Activated CD4-positive, alpha-beta T cell treated with anti-CD3 and anti-CD28 coated beads, Interleukin-2, amount 10 ng/mL, durations not matched to agents 24 days and 14 days (primary cell): ENCODE results near the gene CEACAM18. TPM values are rescaled to one million over a fixed set of nuclear protein-coding genes. Genes with fewer than 3 reads are reported as not detected.
A peak's percentile ranks its signal among the peaks of the same experiment; 100 is the strongest.
"Not testable (repeated sequence)": the region's sequence is repeated elsewhere in the genome, so short reads cannot be mapped to it uniquely, and the experiment has no call there.

Experiments
- DNase-seq: peaks from one replicate; pipeline ENCODE4 v3.0.0; 2022
- H3K27ac Mint-ChIP-seq: one replicate; pipeline ENCODE4 v1.8.0; 2022; ENCODE audit warnings: mild to moderate bottlenecking, mixed read lengths
- H3K27me3 Mint-ChIP-seq: one replicate; pipeline ENCODE4 v1.8.0; 2022; ENCODE audit warnings: mixed read lengths
- H3K36me3 Mint-ChIP-seq: one replicate; pipeline ENCODE4 v1.8.0; 2022; ENCODE audit warnings: low read depth, mild to moderate bottlenecking, mixed read lengths
- H3K4me1 Mint-ChIP-seq: one replicate; pipeline ENCODE4 v1.8.0; 2021; ENCODE audit warnings: mixed read lengths
- H3K4me3 Mint-ChIP-seq: one replicate; pipeline ENCODE4 v1.8.0; 2022; ENCODE audit warnings: mild to moderate bottlenecking, moderate library complexity, mixed read lengths
- H3K9me3 Mint-ChIP-seq: one replicate; pipeline ENCODE4 v1.8.0; 2021; ENCODE audit warnings: mixed read lengths
- intact Hi-C: fragments of 100-400 bp; cut with micrococcal nuclease; formaldehyde crosslinking; loops from one replicate; pipeline ENCODE4 v1.15.1; 2023
- total RNA-seq: library from RNA; stranded (reverse); gene quantifications from 2 replicates; pipeline ENCODE4 v1.2.3, GENCODE V29; 2022

CEACAM18 gene
- total RNA-seq, result not detected in 2 replicates

DNA sequence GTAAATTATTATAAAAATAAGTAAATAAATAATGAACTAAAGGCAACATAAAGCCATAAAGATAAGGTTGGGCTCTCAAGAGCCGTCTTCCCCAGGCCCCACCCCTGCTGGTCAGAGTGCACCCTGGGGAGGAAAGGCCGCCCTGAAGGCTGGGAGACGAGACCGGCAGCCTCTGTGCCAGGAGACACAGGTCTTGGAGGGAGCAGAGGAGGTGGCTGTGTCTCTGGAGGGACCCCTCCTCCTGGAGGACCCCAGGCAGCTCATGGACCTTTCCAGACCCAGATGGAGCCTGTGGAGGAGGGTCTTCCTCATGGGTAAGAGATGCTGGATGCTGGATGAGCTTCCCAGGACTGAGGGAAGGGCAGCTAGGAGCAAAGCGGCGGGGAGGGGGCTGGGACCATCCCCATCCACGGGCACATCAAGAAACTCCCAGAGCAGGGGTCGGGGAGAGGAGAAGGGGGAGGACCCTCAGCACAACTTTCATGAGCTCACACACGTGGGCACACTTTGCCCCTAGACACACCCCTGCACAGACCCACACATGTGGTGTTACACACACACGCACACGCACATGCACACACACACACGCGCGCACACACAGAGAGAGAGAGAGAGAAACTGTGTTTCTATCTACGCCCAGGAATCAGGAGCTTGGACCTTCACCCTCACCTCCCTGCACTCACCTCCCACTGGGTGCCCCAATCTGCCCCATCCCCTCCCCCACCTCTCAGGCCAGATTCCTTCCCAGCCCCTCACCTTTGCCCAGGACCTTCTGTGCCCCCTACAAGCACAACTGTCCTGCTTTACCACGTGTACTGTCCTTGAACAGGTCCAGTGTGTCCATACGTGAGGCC is at the start of gene CEACAM18:
TSS of gene CEACAM18 (plus strand) at position 159 of the 854 bp plus-strand sequence.
- intact Hi-C loops, result loop anchor here (1.0 to 2.0 kb wide), 3 partner anchors 11 to 116 kb away; no protein-coding TSS in a partner anchor
- peaks cover 31% of the 10 kb centered on the region for H3K4me1 Mint-ChIP-seq
- H3K27me3 Mint-ChIP-seq, result peaks cover 4% of the 10 kb centered on the region
- H3K36me3 Mint-ChIP-seq, result no peaks in the 10 kb centered on the region
- peak within 1 kb of the TSS; percentile 13 for H3K4me3 Mint-ChIP-seq
- no peak for DNase-seq
- H3K9me3 Mint-ChIP-seq, result no peaks in the 10 kb centered on the region
- H3K27ac Mint-ChIP-seq, result peak within 1 kb of the TSS; percentile 74

DNA sequence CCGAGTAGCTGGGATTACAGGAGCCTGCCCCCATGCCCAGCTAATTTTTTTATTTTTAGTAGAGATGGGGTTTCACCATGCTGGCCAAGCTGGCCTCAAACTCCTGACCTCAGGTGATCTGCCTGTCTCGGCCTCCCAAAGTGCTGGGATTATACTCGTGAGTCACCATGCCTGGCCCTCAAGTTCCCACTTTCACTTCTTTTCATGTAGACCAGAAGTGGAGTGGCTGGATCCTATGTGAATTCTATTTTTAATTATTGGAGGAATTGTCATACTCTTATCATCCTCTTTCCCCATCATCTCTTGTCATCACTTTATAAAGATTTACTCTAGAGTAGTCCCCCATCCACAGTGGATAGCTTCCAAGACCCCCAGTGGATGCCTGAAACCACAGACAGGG is 48.1 kb upstream of the CEACAM18 start:
- Mint-ChIP-seq H3K4me1 (peaks cover 2% of the 10 kb centered on the region), H3K4me3 (no peak overlapping the region), H3K27me3 (peaks cover 10% of the 10 kb centered on the region), H3K9me3 (peaks cover 3% of the 10 kb centered on the region), H3K27ac (no peak overlapping the region), H3K36me3 (no peaks in the 10 kb centered on the region)
- intact Hi-C loops, result no loop called here
- DNase-seq, result no peak

DNA sequence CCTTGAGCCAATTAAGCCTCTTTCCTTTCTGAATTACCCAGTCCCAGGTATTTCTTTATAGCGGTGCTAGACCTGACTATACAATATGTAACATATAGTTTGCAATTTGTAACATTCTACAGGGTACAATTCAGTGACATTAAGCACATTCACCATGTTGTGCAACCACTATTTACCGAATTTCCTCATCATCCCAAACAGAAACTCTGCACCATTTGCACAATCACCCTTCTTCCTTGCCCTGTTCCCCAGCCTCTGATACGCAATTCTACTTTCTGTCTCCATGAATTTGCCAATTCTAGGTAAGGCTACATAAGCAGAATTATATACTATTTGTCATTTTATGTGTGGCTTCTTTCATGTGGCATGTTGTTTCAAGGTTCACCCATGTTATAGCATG is 47.2 kb upstream of the CEACAM18 start:
- no peaks in the 10 kb centered on the region for H3K36me3 Mint-ChIP-seq
- H3K27me3 Mint-ChIP-seq, result peaks cover 15% of the 10 kb centered on the region
- DNase-seq, result no peak
- intact Hi-C loops, result no loop called here
- H3K4me3 Mint-ChIP-seq, result no peak overlapping the region
- H3K4me1 Mint-ChIP-seq, result peaks cover 2% of the 10 kb centered on the region
- peaks cover 3% of the 10 kb centered on the region for H3K9me3 Mint-ChIP-seq
- no peak overlapping the region for H3K27ac Mint-ChIP-seq

DNA sequence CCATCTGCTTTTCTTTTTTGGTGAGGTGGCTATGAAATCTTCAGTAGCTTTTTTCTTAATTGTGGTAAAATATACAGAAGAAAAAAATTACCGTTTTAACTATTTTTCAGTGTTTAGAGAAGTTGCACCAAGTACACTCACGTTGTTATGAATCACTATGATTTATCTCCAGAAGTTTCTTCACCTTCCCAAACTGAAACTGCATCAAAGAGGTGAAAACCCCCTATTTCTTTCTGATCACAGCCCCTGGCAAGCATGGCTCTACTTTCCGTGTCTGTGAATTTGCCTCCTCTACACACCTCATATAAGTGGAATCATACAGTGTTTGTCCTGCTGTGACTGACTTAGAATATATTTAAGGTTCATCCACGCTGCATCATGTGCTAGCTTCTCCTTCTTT is 45.3 kb upstream of the CEACAM18 start:
- Mint-ChIP-seq H3K4me3 (no peak overlapping the region), H3K27me3 (peaks cover 24% of the 10 kb centered on the region), H3K27ac (no peak overlapping the region), H3K4me1 (peaks cover 5% of the 10 kb centered on the region), H3K9me3 (no peaks in the 10 kb centered on the region), H3K36me3 (no peaks in the 10 kb centered on the region)
- no peak for DNase-seq
- intact Hi-C loops, result no loop called here

DNA sequence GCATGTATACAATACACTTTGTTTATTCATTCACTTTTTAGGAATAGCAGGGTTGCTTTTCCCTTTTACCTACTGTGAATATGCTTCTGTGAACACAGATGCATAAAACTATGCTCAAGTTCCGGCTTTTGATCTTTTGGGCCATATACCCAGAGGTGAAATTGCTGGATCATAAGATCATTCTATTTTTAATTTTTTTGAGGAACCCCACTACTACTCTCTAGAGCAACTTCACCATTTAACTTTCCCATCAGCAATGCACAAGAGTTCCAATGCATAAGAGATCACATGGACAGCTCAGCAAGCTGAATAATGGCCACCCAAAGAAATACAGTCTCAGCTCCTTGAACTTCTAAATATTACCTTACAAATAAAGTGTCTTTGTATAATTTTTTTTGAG is 43.9 kb upstream of the CEACAM18 start:
- H3K36me3 Mint-ChIP-seq, result no peaks in the 10 kb centered on the region
- H3K4me3 Mint-ChIP-seq, result no peak overlapping the region
- H3K9me3 Mint-ChIP-seq, result no peaks in the 10 kb centered on the region
- H3K27ac Mint-ChIP-seq, result no peak overlapping the region
- peaks cover 15% of the 10 kb centered on the region for H3K4me1 Mint-ChIP-seq
- intact Hi-C loops, result no loop called here
- no peak for DNase-seq
- H3K27me3 Mint-ChIP-seq, result peaks cover 18% of the 10 kb centered on the region

DNA sequence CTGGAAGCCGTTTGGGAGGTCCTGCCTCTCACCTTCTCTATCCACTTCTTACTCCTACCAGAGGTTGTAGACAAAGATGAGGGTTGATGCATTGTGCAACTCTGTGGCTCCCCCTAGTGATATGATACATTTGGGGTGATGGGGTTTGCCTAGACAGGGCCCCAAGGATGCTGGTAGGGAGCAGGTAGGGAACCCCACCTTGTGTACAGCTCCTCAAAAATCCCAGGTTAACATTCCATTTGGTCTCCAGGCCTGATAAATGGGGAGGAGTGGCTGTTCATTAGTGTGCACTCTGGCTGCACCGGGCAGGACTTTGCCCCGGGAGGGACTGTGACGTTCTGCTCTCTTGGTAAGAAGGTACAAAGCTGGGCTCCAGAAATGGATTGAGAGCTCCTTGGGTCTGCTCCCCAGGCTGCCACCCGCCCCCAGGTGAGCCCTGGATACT is 39.3 kb upstream of the CEACAM18 start:
- H3K27ac Mint-ChIP-seq, result peak overlapping the region; percentile 55
- intact Hi-C loops, result no loop called here
- H3K4me3 Mint-ChIP-seq, result no peak overlapping the region
- H3K4me1 Mint-ChIP-seq, result peaks cover 47% of the 10 kb centered on the region
- peak; percentile 86 for DNase-seq
- peaks cover 6% of the 10 kb centered on the region for H3K36me3 Mint-ChIP-seq
- H3K27me3 Mint-ChIP-seq, result peaks cover 17% of the 10 kb centered on the region
- H3K9me3 Mint-ChIP-seq, result peaks cover 3% of the 10 kb centered on the region

DNA sequence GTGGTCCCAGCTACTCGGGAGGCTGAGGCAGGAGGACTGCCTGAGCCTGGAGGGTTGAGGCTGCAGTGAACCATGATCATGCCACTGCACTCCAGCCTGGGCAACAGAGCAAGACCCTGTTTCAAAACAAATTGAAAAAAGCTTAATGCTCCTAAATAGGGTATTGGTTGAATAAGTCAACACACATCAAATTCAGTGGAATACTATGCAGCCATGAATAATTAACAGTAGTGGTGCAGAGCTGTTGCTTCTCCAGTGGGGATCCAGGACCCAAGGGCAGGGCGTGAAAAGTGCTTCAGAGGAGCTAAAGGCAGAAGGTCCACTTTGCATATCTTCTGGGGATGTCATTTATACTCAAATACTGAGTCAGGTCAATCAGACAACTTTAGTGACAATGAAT is 38.3 kb upstream of the CEACAM18 start:
- DNase-seq, result no peak
- Mint-ChIP-seq H3K27ac (peak overlapping the region; percentile 94), H3K4me1 (peaks cover 49% of the 10 kb centered on the region)

DNA sequence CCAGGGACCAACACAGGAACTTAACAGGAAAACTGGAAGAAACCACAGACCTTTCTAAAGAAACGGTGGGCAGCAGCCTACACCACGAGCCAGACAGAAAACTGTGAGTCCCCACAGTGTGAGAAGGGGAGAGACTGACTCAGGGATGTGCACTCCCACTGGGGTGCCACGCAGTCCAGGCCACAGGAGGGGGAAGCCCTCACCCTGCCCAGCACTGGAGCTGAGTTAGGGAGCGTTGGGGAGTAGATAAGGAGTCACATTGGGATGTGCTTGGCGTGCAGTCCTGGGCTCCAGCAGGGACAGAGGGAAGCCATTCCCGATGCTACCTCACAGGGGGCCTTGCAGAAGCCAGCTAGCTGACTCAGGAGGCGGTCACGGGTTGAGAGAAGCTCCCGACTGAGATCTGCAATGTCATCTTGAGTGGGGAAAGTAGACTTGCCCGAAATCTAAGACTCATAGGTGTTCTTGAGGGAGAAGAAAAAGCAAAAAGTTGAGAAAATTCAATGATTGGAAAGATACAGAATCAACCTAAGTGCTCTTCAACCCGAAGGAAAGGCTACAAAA is 37.4 kb upstream of the CEACAM18 start:
- DNase-seq, result peak; percentile 75
- peak overlapping the region; percentile 94 for H3K27ac Mint-ChIP-seq
- H3K36me3 Mint-ChIP-seq, result peaks cover 6% of the 10 kb centered on the region
- peaks cover 10% of the 10 kb centered on the region for H3K9me3 Mint-ChIP-seq
- H3K4me3 Mint-ChIP-seq, result peak overlapping the region; percentile 80
- H3K4me1 Mint-ChIP-seq, result peaks cover 52% of the 10 kb centered on the region
- peaks cover 20% of the 10 kb centered on the region for H3K27me3 Mint-ChIP-seq
- intact Hi-C loops, result loop anchor here (1.0 to 2.0 kb wide), 9 partner anchors 7 to 153 kb away; partner anchors contain the start of genes CEACAM18 and NKG7

More for the DNA sequence above, 38.3 kb upstream of the CEACAM18 start:
- H3K4me3 Mint-ChIP-seq, result peak overlapping the region; percentile 80
- peaks cover 6% of the 10 kb centered on the region for H3K36me3 Mint-ChIP-seq
- peaks cover 20% of the 10 kb centered on the region for H3K27me3 Mint-ChIP-seq
- intact Hi-C loops, result loop anchor here (1.0 to 2.0 kb wide), 3 partner anchors 8 to 39 kb away; partner anchors contain the start of gene CEACAM18
- H3K9me3 Mint-ChIP-seq, result peaks cover 3% of the 10 kb centered on the region

DNA sequence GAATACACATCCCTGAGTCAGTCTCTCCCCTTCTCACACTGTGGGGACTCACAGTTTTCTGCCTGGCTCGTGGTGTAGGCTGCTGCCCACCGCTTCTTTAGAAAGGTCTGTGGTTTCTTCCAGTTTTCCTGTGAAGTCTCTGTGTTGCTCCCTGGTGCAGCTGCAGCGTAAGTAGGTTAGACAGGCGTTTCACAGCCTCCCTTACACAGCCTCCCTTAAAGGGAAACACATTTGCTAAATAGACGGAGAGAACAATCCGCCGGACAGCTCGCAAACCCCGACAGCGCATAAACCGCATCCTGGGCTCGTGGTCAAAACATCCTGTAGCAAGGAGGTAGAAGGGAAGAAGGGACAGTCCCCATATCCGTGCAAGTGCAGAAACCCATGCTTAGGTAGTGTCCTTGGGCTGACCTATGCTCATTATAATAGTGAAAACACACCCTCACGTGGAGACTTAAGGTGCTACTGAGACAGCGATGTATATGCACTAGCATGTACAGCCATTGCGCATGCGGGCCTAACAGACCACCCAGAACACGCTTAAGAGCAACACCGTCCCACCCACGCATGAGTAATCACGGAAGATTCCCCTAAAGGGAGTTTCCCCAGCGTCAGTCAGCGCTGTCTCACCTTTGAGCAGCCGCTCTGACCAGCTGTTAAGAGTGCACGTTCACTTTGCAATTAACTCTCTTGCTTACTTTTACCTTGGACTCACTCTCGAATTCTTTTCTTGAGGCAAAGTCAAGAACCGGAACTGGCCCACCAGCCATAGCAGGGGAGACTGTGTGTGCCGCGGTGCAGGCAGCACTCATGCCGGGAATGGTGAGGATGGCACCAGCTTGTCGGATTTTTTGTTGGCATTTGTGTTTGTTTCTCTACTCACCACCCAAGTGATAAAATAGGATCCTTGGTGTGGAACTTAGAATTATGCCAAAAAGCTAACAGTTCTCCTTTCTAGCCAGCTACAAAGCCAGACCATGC is 36.6 kb upstream of the CEACAM18 start:
- peaks cover 12% of the 10 kb centered on the region for H3K27me3 Mint-ChIP-seq
- H3K4me1 Mint-ChIP-seq, result peaks cover 52% of the 10 kb centered on the region
- H3K27ac Mint-ChIP-seq, result peak overlapping the region; percentile 94
- peaks cover 11% of the 10 kb centered on the region for H3K9me3 Mint-ChIP-seq
- DNase-seq, result peak; percentile 95
- intact Hi-C loops, result loop anchor here (1.0 to 2.0 kb wide), 8 partner anchors 19 to 153 kb away; partner anchors contain the start of genes CEACAM18 and NKG7
- peaks cover 7% of the 10 kb centered on the region for H3K36me3 Mint-ChIP-seq
- H3K4me3 Mint-ChIP-seq, result peak overlapping the region; percentile 80

DNA sequence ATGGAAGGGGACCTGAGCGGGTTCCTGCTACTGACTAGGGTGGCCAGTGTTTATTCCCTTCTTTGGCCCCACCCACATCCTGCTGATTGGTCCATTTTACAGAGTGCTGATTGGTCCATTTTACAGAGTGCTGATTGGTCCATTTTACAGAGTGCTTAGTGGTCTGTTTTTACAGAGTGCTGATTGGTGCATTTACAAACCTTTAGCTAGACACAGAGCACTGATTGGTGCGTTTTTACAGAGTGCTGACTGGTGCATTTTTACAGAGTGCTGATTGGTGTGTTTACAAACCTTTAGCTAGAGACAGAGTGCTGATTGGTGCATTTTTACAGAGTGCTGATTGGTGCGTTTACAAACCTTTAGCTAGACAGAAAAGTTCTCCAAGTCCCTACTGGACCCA is 30.8 kb upstream of the CEACAM18 start:
- DNase-seq, intact Hi-C loops: not testable (repeated sequence)
- peak overlapping the region; percentile 71 for H3K4me3 Mint-ChIP-seq
- peaks cover 11% of the 10 kb centered on the region for H3K27me3 Mint-ChIP-seq
- H3K4me1 Mint-ChIP-seq, result peaks cover 42% of the 10 kb centered on the region
- H3K36me3 Mint-ChIP-seq, result peaks cover 21% of the 10 kb centered on the region
- peak overlapping the region; percentile 89 for H3K27ac Mint-ChIP-seq
- peaks cover 38% of the 10 kb centered on the region for H3K9me3 Mint-ChIP-seq

DNA sequence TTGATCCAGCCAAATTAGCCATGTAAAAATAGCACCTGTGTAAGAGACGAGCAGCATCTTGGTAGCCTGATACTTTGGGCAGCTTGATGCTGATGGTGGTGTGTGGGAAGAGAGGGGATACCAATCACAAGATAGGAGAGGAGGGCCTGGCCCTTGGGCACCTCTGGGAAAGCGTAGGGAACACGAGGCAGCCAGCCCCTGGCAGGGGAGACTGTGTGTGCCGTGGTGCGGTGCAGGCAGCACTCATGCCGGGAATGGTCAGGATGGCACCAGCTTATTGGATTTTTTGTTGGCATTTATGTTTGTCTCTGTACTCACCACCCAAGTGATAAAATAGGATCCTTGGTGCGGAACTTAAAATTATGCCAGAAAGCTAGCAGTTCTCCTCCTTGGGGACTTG is 30.3 kb upstream of the CEACAM18 start:
- Mint-ChIP-seq H3K4me1 (peaks cover 38% of the 10 kb centered on the region), H3K36me3 (peaks cover 21% of the 10 kb centered on the region), H3K27ac (peak overlapping the region; percentile 89), H3K4me3 (peak overlapping the region; percentile 71), H3K27me3 (peaks cover 11% of the 10 kb centered on the region), H3K9me3 (peaks cover 38% of the 10 kb centered on the region)
- intact Hi-C loops, result loop anchor here (1.0 to 2.0 kb wide), 4 partner anchors 8 to 333 kb away; no protein-coding TSS in a partner anchor
- DNase-seq, result no peak

DNA sequence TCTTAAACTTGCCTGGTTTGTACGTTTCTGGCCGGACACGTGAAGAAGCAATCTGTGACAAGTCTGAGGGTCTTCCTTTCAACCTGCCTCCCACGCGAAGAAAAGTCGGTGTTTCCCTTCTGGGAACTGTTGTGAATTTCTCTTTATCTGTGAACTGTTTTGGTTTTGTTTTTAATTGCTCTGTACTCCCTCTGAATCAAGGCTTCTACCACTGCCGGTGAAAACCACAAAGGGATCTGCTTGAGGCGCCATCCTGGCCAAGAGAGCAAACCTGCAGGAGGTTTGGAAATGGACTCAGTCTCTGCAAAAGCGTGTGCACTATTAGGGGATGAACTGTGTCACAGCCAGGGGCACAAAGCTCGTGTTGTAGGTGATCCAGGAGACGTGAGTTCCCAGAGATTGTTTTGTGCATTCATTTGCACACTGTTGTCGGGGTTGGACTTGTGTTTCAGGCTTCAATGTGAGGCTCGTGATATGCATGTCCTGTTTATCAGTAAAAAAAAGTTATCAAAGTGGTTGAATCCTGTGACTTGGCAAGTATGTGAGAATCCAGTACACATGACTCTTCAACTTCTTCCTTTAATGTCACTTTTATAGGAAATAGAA is 29.8 kb upstream of the CEACAM18 start:
- Mint-ChIP-seq H3K36me3 (peaks cover 21% of the 10 kb centered on the region), H3K4me1 (peaks cover 37% of the 10 kb centered on the region), H3K4me3 (peak overlapping the region; percentile 71), H3K27ac (peak overlapping the region; percentile 89), H3K9me3 (peaks cover 38% of the 10 kb centered on the region), H3K27me3 (peaks cover 11% of the 10 kb centered on the region)
- intact Hi-C loops, result loop anchor here (1.0 to 2.0 kb wide), 4 partner anchors 8 to 334 kb away; no protein-coding TSS in a partner anchor
- DNase-seq, result peak; percentile 80
